HG03095 (cell line): ENCODE results near the gene VAV1.
"Not testable (repeated sequence)": the region's sequence is repeated elsewhere in the genome, so short reads cannot be mapped to it uniquely, and the experiment has no call there.

ENCODE experiments used
- ATAC-seq: cut with Tn5 transposase; IDR thresholded peaks from one replicate; pipeline ENCODE4 v1.9.1; 2021; ENCODE audit warnings: moderate library complexity; ENCODE audit not compliant: unreplicated experiment

The VAV1 gene

GRCh38 chr19:6754653-6755463 lies 17.6 kb upstream of the VAV1 start:
- ATAC-seq: no peak

GRCh38 chr19:6760606-6761005 lies 11.9 kb upstream of the VAV1 start:
- ATAC-seq: no peak

- ATAC-seq: no peak
Measured at GRCh38 chr19:6761053-6761676, 11.3 kb upstream of the VAV1 start.

- ATAC-seq: not testable (repeated sequence)
Measured at GRCh38 chr19:6762253-6762797, 10.2 kb upstream of the VAV1 start.

- ATAC-seq: no peak
Measured at GRCh38 chr19:6765738-6766356, 6.7 kb upstream of the VAV1 start.

GRCh38 chr19:6766357-6767080 lies 6.0 kb upstream of the VAV1 start:
- no peak for ATAC-seq

GRCh38 chr19:6767081-6767356 lies 5.5 kb upstream of the VAV1 start:
- ATAC-seq: peak; percentile 7

GRCh38 chr19:6767357-6768235 lies 4.9 kb upstream of the VAV1 start, which contains the start of gene SH2D3A:
TSS of gene SH2D3A (minus strand) at chr19:6767435. CDS start at chr19:6763748, 3,687 bp downstream.
- peak; percentile 62 for ATAC-seq

GRCh38 chr19:6768236-6768785 lies 4.2 kb upstream of the VAV1 start:
- no peak for ATAC-seq

GRCh38 chr19:6769006-6769619 lies 3.4 kb upstream of the VAV1 start:
- no peak for ATAC-seq

- not testable (repeated sequence) for ATAC-seq
Measured at GRCh38 chr19:6771648-6772027, 870 bp upstream of the VAV1 start.

GRCh38 chr19:6772866-6773322 lies 386 bp downstream of the VAV1 start:
- no peak for ATAC-seq

- ATAC-seq: no peak
Measured at GRCh38 chr19:6773323-6773931, 919 bp downstream of the VAV1 start.

GRCh38 chr19:6774821-6775707 lies 2.6 kb downstream of the VAV1 start:
- ATAC-seq: no peak

GRCh38 chr19:6776045-6776444 lies 3.5 kb downstream of the VAV1 start:
- ATAC-seq: not testable (repeated sequence)

GRCh38 chr19:6776999-6777398 lies 4.5 kb downstream of the VAV1 start:
- ATAC-seq: no peak

- no peak for ATAC-seq
Measured at GRCh38 chr19:6777434-6777833, 4.9 kb downstream of the VAV1 start.

GRCh38 chr19:6778386-6778785 lies 5.9 kb downstream of the VAV1 start:
- ATAC-seq: no peak
